Measurements from ENCODE around the gene UBE2Q1.

GRCh38 chr1:154603317-154603716, 44.9 kb upstream of the UBE2Q1 start:
- TF ChIP-seq EZH2 (IDR thresholded peaks at IDR 0.05; ENCODE audit: low read length) (no peak), CTCF (optimal IDR thresholded peaks at IDR 0.05 in 1 of 3, IDR thresholded peaks at IDR 0.05 in 1 of 3, conservative IDR thresholded peaks at IDR 0.05 in 1 of 3; ENCODE audit: extremely low read depth in 1 of 3, insufficient read depth in 2 of 3, low read length in 3 of 3) (no peak)

Data from keratinocyte (primary cell).